IMR-90 (cell line): ENCODE measurements around the gene CCDC63. TPM values are rescaled to one million over a fixed set of nuclear protein-coding genes. Genes with fewer than 3 reads are reported as not detected.

Experiments
- ATAC-seq: fragments of 200-7000 bp; cut with Tn5 transposase; 2 replicates; pipeline ENCODE4 v1.9.1; 2020; ENCODE audit warnings: low read depth, mild to moderate bottlenecking, moderate library complexity
- BruUV-seq: library from RNA; stranded (reverse); fragments of 400-500 nt; replicated peaks from 2 replicates; lab custom pipeline; 2021; lab: Mats Ljungman, UMichigan
- CTCF ChIA-PET: fragments of 300-600 bp; formaldehyde crosslinking; extraction: SDS; loops from one replicate; lab custom pipeline; 2021; ENCODE audit warnings: antibody characterized with exemption; lab: Yijun Ruan, JAX
- POLR2A ChIA-PET: fragments of 300-600 bp; sonication (Branson Sonifier 250); formaldehyde crosslinking; loops from one replicate; lab custom pipeline; 2022; ENCODE audit warnings: antibody characterized with exemption; ENCODE audit not compliant: unreplicated experiment; lab: Charles Lee
- DNase-seq: peaks from one replicate; pipeline ENCODE4 v3.0.0; 2013
- H2AFZ ChIP-seq: replicated peaks from 2 replicates; pipeline ENCODE3; 2013; ENCODE audit warnings: low read length, mild to moderate bottlenecking; ENCODE audit not compliant: poor library complexity
- H2AK5ac ChIP-seq: 2 replicates; pipeline ENCODE4 v1.6.1; 2013; ENCODE audit warnings: low read depth, low read length, inconsistent platforms
- H2AK9ac ChIP-seq: replicated peaks from 2 replicates; pipeline ENCODE3; 2013; ENCODE audit warnings: mild to moderate bottlenecking, low read depth, low read length, moderate library complexity; ENCODE audit not compliant: poor library complexity
- H2BK120ac ChIP-seq: 2 replicates; pipeline ENCODE4 v1.6.1; 2013; ENCODE audit warnings: low read depth, low read length, inconsistent platforms
- H2BK15ac ChIP-seq: 3 replicates; pipeline ENCODE4 v1.6.1; 2013; ENCODE audit warnings: low read depth, low read length, inconsistent platforms
- H2BK20ac ChIP-seq: 2 replicates; pipeline ENCODE4 v1.6.1; 2013; ENCODE audit warnings: low read depth, mild to moderate bottlenecking, inconsistent platforms, low read length, moderate library complexity
- H2BK5ac ChIP-seq: 2 replicates; pipeline ENCODE4 v1.6.1; 2013; ENCODE audit warnings: mild to moderate bottlenecking, low read depth, low read length, inconsistent platforms; ENCODE audit not compliant: poor library complexity, severe bottlenecking
- H3K14ac ChIP-seq: replicated peaks from 2 replicates; pipeline ENCODE4 v1.6.1; 2013; ENCODE audit warnings: low read depth, low read length, inconsistent platforms
- H3K18ac ChIP-seq: 2 replicates; pipeline ENCODE4 v1.6.1; 2013; ENCODE audit warnings: low read depth, low read length, control low read depth
- H3K23ac ChIP-seq: 2 replicates; pipeline ENCODE4 v1.6.1; 2013; ENCODE audit warnings: low read depth, low read length, inconsistent platforms
- H3K27ac ChIP-seq: 2 replicates; pipeline ENCODE4 v1.5.1; 2013; ENCODE audit warnings: mild to moderate bottlenecking, control low read depth, low read length; ENCODE audit not compliant: insufficient read depth
- H3K27me3 ChIP-seq: 2 replicates; pipeline ENCODE4 v1.6.1; 2013; ENCODE audit warnings: low read length; ENCODE audit not compliant: control insufficient read depth, insufficient read depth
- H3K36me3 ChIP-seq: 2 replicates; pipeline ENCODE4 v1.6.1; 2013; ENCODE audit warnings: low read length, mixed read lengths; ENCODE audit not compliant: control insufficient read depth, insufficient read depth
- H3K4ac ChIP-seq: 2 replicates; pipeline ENCODE4 v1.6.1; 2013; ENCODE audit warnings: low read depth, low read length, inconsistent platforms
- H3K4me1 ChIP-seq: 2 replicates; pipeline ENCODE4 v1.6.1; 2013; ENCODE audit warnings: low read length, mixed read lengths; ENCODE audit not compliant: control insufficient read depth, insufficient read depth
- H3K4me2 ChIP-seq: 2 replicates; pipeline ENCODE4 v1.6.1; 2013; ENCODE audit warnings: low read depth, mild to moderate bottlenecking, control low read depth, low read length, moderate library complexity
- H3K4me3 ChIP-seq: 2 replicates; pipeline ENCODE4 v1.5.1; 2013; ENCODE audit warnings: low read depth, mild to moderate bottlenecking, control low read depth, low read length, moderate library complexity; ENCODE audit not compliant: insufficient read depth
- H3K56ac ChIP-seq: 2 replicates; pipeline ENCODE4 v1.6.1; 2013; ENCODE audit warnings: low read length, inconsistent platforms; ENCODE audit not compliant: insufficient read depth; ENCODE audit errors: extremely low read depth
- H3K79me1 ChIP-seq, 2 experiments: 2 replicates each; pipeline ENCODE4 v1.6.1; 2013; ENCODE audit warnings: low read length in 2 of 2, inconsistent platforms in 1 of 2, low read depth in 1 of 2
- H3K9ac ChIP-seq: 2 replicates; pipeline ENCODE4 v1.6.1; 2013; ENCODE audit warnings: low read depth, low read length, control low read depth
- H3K9me1 ChIP-seq: 2 replicates; pipeline ENCODE4 v1.6.1; 2013; ENCODE audit warnings: low read length, inconsistent platforms; ENCODE audit not compliant: insufficient read depth
- H3K9me3 ChIP-seq: 2 replicates; pipeline ENCODE4 v1.6.1; 2013; ENCODE audit warnings: low read length; ENCODE audit not compliant: control insufficient read depth, insufficient read depth
- H4K20me1 ChIP-seq: 2 replicates; pipeline ENCODE4 v1.6.1; 2013; ENCODE audit warnings: low read length, inconsistent platforms; ENCODE audit not compliant: insufficient read depth
- H4K5ac ChIP-seq: 2 replicates; pipeline ENCODE4 v1.6.1; 2013; ENCODE audit warnings: mild to moderate bottlenecking, low read depth, low read length, control low read depth
- H4K8ac ChIP-seq, 2 experiments: 2 replicates each; pipeline ENCODE4 v1.6.1; 2013; ENCODE audit warnings: low read depth in 2 of 2, low read length in 2 of 2, control low read depth in 1 of 2, inconsistent platforms in 1 of 2
- H4K91ac ChIP-seq: 2 replicates; pipeline ENCODE4 v1.6.1; 2013; ENCODE audit warnings: low read depth, low read length, inconsistent platforms; ENCODE audit not compliant: insufficient read depth
- CEBPB ChIP-seq: IDR thresholded peaks from 2 replicates; pipeline ENCODE4 v1.6.1; 2012; ENCODE audit warnings: low read depth, low read length, improper control_type of control experiment
- CHD1 ChIP-seq: IDR thresholded peaks from 2 replicates; pipeline ENCODE4 v1.6.1; 2012; ENCODE audit warnings: low read depth, low read length, improper control_type of control experiment
- MAFK ChIP-seq: IDR thresholded peaks from 2 replicates; pipeline ENCODE4 v1.6.1; 2012; ENCODE audit warnings: low read depth, low read length, improper control_type of control experiment
- MAZ ChIP-seq: IDR thresholded peaks from 2 replicates; pipeline ENCODE4 v1.6.1; 2012; ENCODE audit warnings: low read depth, mild to moderate bottlenecking, low read length, improper control_type of control experiment, moderate library complexity, borderline replicate concordance
- MXI1 ChIP-seq: IDR thresholded peaks from 2 replicates; pipeline ENCODE4 v1.6.1; 2012; ENCODE audit warnings: low read depth, mild to moderate bottlenecking, low read length, moderate library complexity, borderline replicate concordance
- POLR2A ChIP-seq: IDR thresholded peaks from 2 replicates; pipeline ENCODE4 v1.6.1; 2012; ENCODE audit warnings: mild to moderate bottlenecking, low read depth, low read length
- RAD21 ChIP-seq: IDR thresholded peaks from 2 replicates; pipeline ENCODE4 v1.6.1; 2012; ENCODE audit warnings: low read length, improper control_type of control experiment
- RCOR1 ChIP-seq: IDR thresholded peaks from 2 replicates; pipeline ENCODE4 v1.6.1; 2012; ENCODE audit warnings: mild to moderate bottlenecking, low read length, improper control_type of control experiment; ENCODE audit not compliant: insufficient replicate concordance
- RFX5 ChIP-seq: IDR thresholded peaks from 2 replicates; pipeline ENCODE4 v1.8.0; 2012; ENCODE audit warnings: low read depth, mild to moderate bottlenecking, low read length, moderate library complexity
- SMC3 ChIP-seq: fragments of 150-350 bp; IDR thresholded peaks from 2 replicates; pipeline ENCODE4 v1.6.1; 2016; ENCODE audit warnings: low read depth, mild to moderate bottlenecking, antibody characterized with exemption, low read length, moderate library complexity
- WGBS, 2 experiments: methylation state at CpG; one replicate each; pipeline versions ENCODE4 v1.1.5 to v1.1.7; 2013; ENCODE audit warnings: missing lambda C conversion rate in 2 of 2; ENCODE audit not compliant: insufficient read length in 1 of 2; ENCODE audit errors: extremely low coverage in 2 of 2; 5-methylcytosine and 5-hydroxymethylcytosine counted together
- dilution Hi-C: fragments of 300-500 bp; cut with HindIII; formaldehyde crosslinking; loops from one replicate; pipeline ENCODE4 v1.14.3; 2018; ENCODE audit warnings: low sequenced_read_pairs; ENCODE audit not compliant: unreplicated experiment
- in situ Hi-C: fragments of 300-500 bp; cut with MboI; formaldehyde crosslinking; loops from 3 replicates; pipeline ENCODE4 v1.14.3; 2019; ENCODE audit warnings: low sequenced_read_pairs, inconsistent platforms, mixed read lengths
- intact Hi-C: fragments of 100-400 bp; cut with micrococcal nuclease; formaldehyde crosslinking; loops from 2 replicates; pipeline ENCODE4 v1.10.0; 2022
- polyA plus RNA-seq, 3 experiments: library from polyadenylated mRNA; depleted of rRNA; stranded (reverse); fragments of >200 nt; gene quantifications; 2 replicates each; pipeline ENCODE4 v1.2.3, GENCODE V29; 2012; ENCODE audit warnings: low replicate concordance in 1 of 3
- total RNA-seq: library from RNA; depleted of rRNA; stranded (reverse); fragments of >200 nt; gene quantifications from 2 replicates; pipeline ENCODE4 v1.2.3, GENCODE V29; 2012
- TF ChIP-seq, protein P1 (sequence below): fragments of 150-350 bp; IDR thresholded peaks from 2 replicates; pipeline ENCODE4 v1.6.1; 2017; ENCODE audit warnings: mild to moderate bottlenecking, antibody characterized with exemption, low read length, low read depth
- TF ChIP-seq, protein P2 (sequence below): conservative IDR thresholded peaks from 2 replicates; pipeline ENCODE4 v1.5.1; 2012; ENCODE audit warnings: mild to moderate bottlenecking, low read depth, low read length, improper control_type of control experiment

Gene CCDC63
- total and polyA plus RNA-seq, 2 of the 4 experiments (the other 2 are of a cell fraction): not detected

DNA sequence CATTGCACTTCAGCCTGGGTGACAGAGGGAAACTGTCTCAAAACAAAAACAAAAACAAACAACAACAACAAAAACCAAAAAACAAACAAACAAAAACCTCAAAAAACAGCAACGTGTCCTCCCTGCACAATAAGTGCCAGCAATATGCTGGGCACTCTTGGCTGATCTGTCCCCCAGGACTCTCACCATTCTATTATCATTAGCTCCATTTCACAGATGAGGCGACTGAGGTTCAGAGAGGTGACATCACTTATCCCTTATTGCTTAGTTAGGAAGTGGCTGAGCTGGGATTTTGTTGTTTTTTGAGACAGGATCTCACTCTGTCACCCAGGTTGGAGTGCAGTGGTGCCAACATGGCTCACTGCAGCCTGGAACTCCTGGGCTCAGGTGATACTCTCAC, 33.0 kb upstream of the CCDC63 start:
- DNase-seq: no peak
- Histone ChIP-seq H4K91ac (no peak overlapping the region), H3K4me2 (no peak overlapping the region), H3K4me3 (no peak overlapping the region), H4K5ac (no peak overlapping the region), H3K4me1 (no peaks in the 10 kb centered on the region), H3K79me1 (no peaks in the 10 kb centered on the region), H3K18ac (no peak overlapping the region), H3K27ac (no peak overlapping the region), H2BK15ac (no peak overlapping the region), H3K9me1 (no peaks in the 10 kb centered on the region), H3K4ac (no peak overlapping the region), H3K9ac (no peak overlapping the region), H2BK120ac (no peak overlapping the region), H2AK5ac (no peak overlapping the region), H3K27me3 (peaks cover 4% of the 10 kb centered on the region), H2AFZ (no peak overlapping the region), H3K36me3 (no peaks in the 10 kb centered on the region), H3K56ac (no peak overlapping the region), H3K14ac (no peak overlapping the region), H2AK9ac (no peak overlapping the region), H3K9me3 (no peaks in the 10 kb centered on the region), H4K20me1 (no peaks in the 10 kb centered on the region), H2BK20ac (no peak overlapping the region), H4K8ac (no peak overlapping the region), H2BK5ac (no peak overlapping the region), H3K23ac (no peak overlapping the region)
- dilution Hi-C loops: no loop called here
- no CpG with 5 or more reads among the region's 2 CpGs for WGBS, 2 experiments
- intact Hi-C loops: no loop called here
- ChIA-PET CTCF (no interaction called here), POLR2A (no interaction called here)
- BruUV-seq: no TSS peak
- no peak for ATAC-seq
- TF ChIP-seq CEBPB: no peak
- TF ChIP-seq, protein P1, sequence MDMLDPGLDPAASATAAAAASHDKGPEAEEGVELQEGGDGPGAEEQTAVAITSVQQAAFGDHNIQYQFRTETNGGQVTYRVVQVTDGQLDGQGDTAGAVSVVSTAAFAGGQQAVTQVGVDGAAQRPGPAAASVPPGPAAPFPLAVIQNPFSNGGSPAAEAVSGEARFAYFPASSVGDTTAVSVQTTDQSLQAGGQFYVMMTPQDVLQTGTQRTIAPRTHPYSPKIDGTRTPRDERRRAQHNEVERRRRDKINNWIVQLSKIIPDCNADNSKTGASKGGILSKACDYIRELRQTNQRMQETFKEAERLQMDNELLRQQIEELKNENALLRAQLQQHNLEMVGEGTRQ: no peak
- no peak for TF ChIP-seq CHD1
- TF ChIP-seq, protein P2, sequence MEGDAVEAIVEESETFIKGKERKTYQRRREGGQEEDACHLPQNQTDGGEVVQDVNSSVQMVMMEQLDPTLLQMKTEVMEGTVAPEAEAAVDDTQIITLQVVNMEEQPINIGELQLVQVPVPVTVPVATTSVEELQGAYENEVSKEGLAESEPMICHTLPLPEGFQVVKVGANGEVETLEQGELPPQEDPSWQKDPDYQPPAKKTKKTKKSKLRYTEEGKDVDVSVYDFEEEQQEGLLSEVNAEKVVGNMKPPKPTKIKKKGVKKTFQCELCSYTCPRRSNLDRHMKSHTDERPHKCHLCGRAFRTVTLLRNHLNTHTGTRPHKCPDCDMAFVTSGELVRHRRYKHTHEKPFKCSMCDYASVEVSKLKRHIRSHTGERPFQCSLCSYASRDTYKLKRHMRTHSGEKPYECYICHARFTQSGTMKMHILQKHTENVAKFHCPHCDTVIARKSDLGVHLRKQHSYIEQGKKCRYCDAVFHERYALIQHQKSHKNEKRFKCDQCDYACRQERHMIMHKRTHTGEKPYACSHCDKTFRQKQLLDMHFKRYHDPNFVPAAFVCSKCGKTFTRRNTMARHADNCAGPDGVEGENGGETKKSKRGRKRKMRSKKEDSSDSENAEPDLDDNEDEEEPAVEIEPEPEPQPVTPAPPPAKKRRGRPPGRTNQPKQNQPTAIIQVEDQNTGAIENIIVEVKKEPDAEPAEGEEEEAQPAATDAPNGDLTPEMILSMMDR: no peak
- TF ChIP-seq RFX5: no peak
- no peak for TF ChIP-seq RCOR1
- TF ChIP-seq SMC3: no peak
- no peak for TF ChIP-seq MXI1
- TF ChIP-seq MAFK: no peak
- TF ChIP-seq POLR2A: no peak
- TF ChIP-seq RAD21: no peak
- TF ChIP-seq MAZ: no peak
- in situ Hi-C loops: no loop called here
